Panc1 (cell line): ENCODE results near the gene ATF7. TPM values are rescaled to one million over a fixed set of nuclear protein-coding genes. Genes with fewer than 3 reads are reported as not detected.

Experiments
- ATAC-seq: fragments of 200-7000 bp; cut with Tn5 transposase; 2 replicates; pipeline ENCODE4 v1.9.1; 2020; ENCODE audit warnings: mild to moderate bottlenecking, moderate library complexity
- BruUV-seq: library from RNA; stranded (reverse); fragments of 400-500 nt; replicated peaks from 2 replicates; lab custom pipeline; 2021; lab: Mats Ljungman, UMichigan
- CTCF ChIA-PET: fragments of 300-600 bp; sonication (Branson Sonifier 250); formaldehyde crosslinking; loops from one replicate; lab custom pipeline; 2022; ENCODE audit warnings: antibody characterized with exemption; lab: Charles Lee
- POLR2A ChIA-PET: fragments of 300-600 bp; sonication (Branson Sonifier 250); formaldehyde crosslinking; loops from one replicate; lab custom pipeline; 2022; ENCODE audit warnings: antibody characterized with exemption; lab: Charles Lee
- DNase-seq: peaks from one replicate; pipeline ENCODE4 v3.0.0-alpha.2; 2010; ENCODE audit warnings: low read depth, low spot score
- H3K27ac ChIP-seq: 2 replicates; pipeline ENCODE4 v1.5.1; 2011; ENCODE audit warnings: mild to moderate bottlenecking, low read length, inconsistent platforms
- H3K27me3 ChIP-seq: fragments of 200-500 bp; sonication (Bioruptor generic); 2 replicates; pipeline ENCODE4 v1.6.0; 2014; ENCODE audit warnings: low read length, inconsistent platforms; ENCODE audit not compliant: control insufficient read depth, insufficient read depth
- H3K36me3 ChIP-seq: fragments of 200-500 bp; sonication (Bioruptor generic); 2 replicates; pipeline ENCODE4 v1.5.1; 2014; ENCODE audit warnings: inconsistent platforms, mild to moderate bottlenecking, low read length, moderate library complexity; ENCODE audit not compliant: control insufficient read depth, insufficient read depth
- H3K4me1 ChIP-seq: 2 replicates; pipeline ENCODE4 v1.5.1; 2011; ENCODE audit warnings: inconsistent platforms, mild to moderate bottlenecking, low read length, moderate library complexity; ENCODE audit not compliant: control insufficient read depth, insufficient read depth
- H3K4me3 ChIP-seq, 2 experiments: 2 replicates each; pipeline ENCODE4 v1.5.1; 2011 to 2012; ENCODE audit warnings: low read depth in 2 of 2, low read length in 2 of 2, mild to moderate bottlenecking in 2 of 2, inconsistent platforms in 1 of 2, moderate library complexity in 1 of 2
- H3K9me3 ChIP-seq: fragments of 200-500 bp; sonication (Bioruptor generic); 2 replicates; pipeline ENCODE4 v1.5.1; 2014; ENCODE audit warnings: low read depth, mild to moderate bottlenecking, inconsistent platforms, low read length, moderate library complexity; ENCODE audit not compliant: control insufficient read depth, insufficient read depth
- CTCF ChIP-seq: fragments of 450-650 bp; IDR thresholded peaks from 2 replicates; pipeline ENCODE4 v1.5.1; 2017; ENCODE audit warnings: mild to moderate bottlenecking
- POLR2AphosphoS5 ChIP-seq: IDR thresholded peaks from 2 replicates; pipeline ENCODE4 v1.6.1; 2012; ENCODE audit warnings: mild to moderate bottlenecking, low read depth, low read length, moderate library complexity
- REST ChIP-seq, 2 experiments: IDR thresholded peaks; 2 replicates each; pipeline ENCODE4 v1.6.1; 2011 to 2012; ENCODE audit warnings: low read depth in 2 of 2, control low read depth in 1 of 2, low read length in 1 of 2, mild to moderate bottlenecking in 1 of 2, moderate library complexity in 1 of 2; ENCODE audit not compliant: insufficient read depth in 1 of 2
- SIN3A ChIP-seq: IDR thresholded peaks from 2 replicates; pipeline ENCODE4 v1.6.1; 2012; ENCODE audit warnings: low read depth, mild to moderate bottlenecking, low read length, moderate library complexity, borderline replicate concordance; ENCODE audit not compliant: insufficient read depth
- TCF7L2 ChIP-seq: IDR thresholded peaks from 2 replicates; pipeline ENCODE4 v1.6.1; 2011; ENCODE audit warnings: mild to moderate bottlenecking, low read depth, low read length, inconsistent platforms
- in situ Hi-C: cut with HindIII; loops from 2 replicates; pipeline ENCODE4 v1.10.0; 2016; ENCODE audit warnings: low sequenced_read_pairs, low pct_unique_long_range_greater_than_20kb
- intact Hi-C: fragments of 100-400 bp; cut with micrococcal nuclease; formaldehyde crosslinking; loops from one replicate; pipeline ENCODE4 v1.10.0; 2022; ENCODE audit not compliant: unreplicated experiment
- total RNA-seq: library from RNA; stranded (reverse); gene quantifications from one replicate; pipeline ENCODE4 v1.2.1, GENCODE V29; 2021; ENCODE audit not compliant: unreplicated experiment

Gene ATF7
- total RNA-seq, 1 experiment from 2014 or later: 29.5 TPM

- H3K4me1 ChIP-seq: peaks cover 30% of the 10 kb centered on the region
- intact Hi-C loops: no loop called here
- in situ Hi-C loops: no loop called here
- ChIA-PET POLR2A (no interaction called here), CTCF (interaction anchor here (0.7 kb wide), 1 partner anchor 12 kb away, joined by 3 read pairs; no protein-coding TSS in a partner anchor)
- TF ChIP-seq TCF7L2 (no peak), SIN3A (no peak), CTCF (no peak), REST (IDR thresholded peaks at IDR 0.05; ENCODE audit: insufficient read depth in 1 of 2, low read depth in 2 of 2, low read length in 1 of 2) (no peak), POLR2AphosphoS5 (no peak)
- peak overlapping the region; percentile 51 for H3K27ac ChIP-seq
- H3K27me3 ChIP-seq: no peaks in the 10 kb centered on the region
- H3K9me3 ChIP-seq: no peaks in the 10 kb centered on the region
- no peak overlapping the region for H3K4me3 ChIP-seq
- DNase-seq (no peak), ATAC-seq (no peak)
- no peaks in the 10 kb centered on the region for H3K36me3 ChIP-seq
- BruUV-seq: no TSS peak
Observed at GRCh38 chr12:53560351-53560750, 65.8 kb downstream of the ATF7 start.

GRCh38 chr12:53558631-53559030 is 67.6 kb downstream of the ATF7 start:
- TF ChIP-seq CTCF (no peak), SIN3A (no peak)
- intact Hi-C loops: no loop called here
- DNase-seq: no peak
- ATAC-seq: no peak
- Histone ChIP-seq H3K36me3 (no peaks in the 10 kb centered on the region), H3K4me3 (no peak overlapping the region), H3K9me3 (no peaks in the 10 kb centered on the region), H3K27ac (no peak overlapping the region), H3K27me3 (no peaks in the 10 kb centered on the region), H3K4me1 (peaks cover 30% of the 10 kb centered on the region)
- BruUV-seq: no TSS peak
- POLR2A ChIA-PET: no interaction called here
- in situ Hi-C loops: no loop called here
- CTCF ChIA-PET: no interaction called here
